HEK293T (cell line): ENCODE measurements around the gene GUCD1.

ENCODE experiments used
- ELF4 ChIP-seq: fragments of 450-650 bp; IDR thresholded peaks from 2 replicates; pipeline ENCODE4 v1.6.1; 2017; ENCODE audit warnings: antibody characterized with exemption
- HDGF ChIP-seq: fragments of 450-650 bp; IDR thresholded peaks from 2 replicates; pipeline ENCODE4 v1.6.1; 2017; ENCODE audit warnings: antibody characterized with exemption, borderline replicate concordance

- no peak for TF ChIP-seq HDGF
- TF ChIP-seq ELF4: no peak
Measured at GRCh38 chr22:24578355-24579257, 23.7 kb upstream of the GUCD1 start.
